WERI-Rb-1 (cell line): Measurements from ENCODE around the gene RAB40B.

Experiments
- DNase-seq: peaks from one replicate; pipeline ENCODE4 v3.0.0-alpha.2; 2020
- H3K27ac ChIP-seq: fragments of 250-450 bp; sonication (Bioruptor Pico); 2 replicates; pipeline ENCODE4 v1.5.1; 2020; ENCODE audit warnings: mild to moderate bottlenecking, moderate library complexity
- H3K27me3 ChIP-seq: fragments of 250-450 bp; sonication (Bioruptor Pico); 2 replicates; pipeline ENCODE4 v1.5.1; 2021; ENCODE audit warnings: mild to moderate bottlenecking, low read depth, moderate library complexity; ENCODE audit not compliant: insufficient read depth, severe bottlenecking
- H3K36me3 ChIP-seq: fragments of 250-450 bp; sonication (Bioruptor Pico); 2 replicates; pipeline ENCODE4 v1.5.1; 2020; ENCODE audit warnings: mild to moderate bottlenecking, moderate library complexity
- H3K4me3 ChIP-seq: 2 replicates; pipeline ENCODE4 v1.5.1; 2011; ENCODE audit warnings: low read depth, mild to moderate bottlenecking, control low read depth, low read length
- H3K9me3 ChIP-seq: fragments of 250-450 bp; sonication (Bioruptor Pico); 2 replicates; pipeline ENCODE4 v1.5.1; 2021; ENCODE audit warnings: mild to moderate bottlenecking, moderate library complexity; ENCODE audit not compliant: severe bottlenecking
- TF ChIP-seq, protein P1 (sequence below): IDR thresholded peaks from 2 replicates; pipeline ENCODE4 v1.5.1; 2011; ENCODE audit warnings: low read depth, mild to moderate bottlenecking, control low read depth, inconsistent platforms, low read length

The RAB40B gene

DNA sequence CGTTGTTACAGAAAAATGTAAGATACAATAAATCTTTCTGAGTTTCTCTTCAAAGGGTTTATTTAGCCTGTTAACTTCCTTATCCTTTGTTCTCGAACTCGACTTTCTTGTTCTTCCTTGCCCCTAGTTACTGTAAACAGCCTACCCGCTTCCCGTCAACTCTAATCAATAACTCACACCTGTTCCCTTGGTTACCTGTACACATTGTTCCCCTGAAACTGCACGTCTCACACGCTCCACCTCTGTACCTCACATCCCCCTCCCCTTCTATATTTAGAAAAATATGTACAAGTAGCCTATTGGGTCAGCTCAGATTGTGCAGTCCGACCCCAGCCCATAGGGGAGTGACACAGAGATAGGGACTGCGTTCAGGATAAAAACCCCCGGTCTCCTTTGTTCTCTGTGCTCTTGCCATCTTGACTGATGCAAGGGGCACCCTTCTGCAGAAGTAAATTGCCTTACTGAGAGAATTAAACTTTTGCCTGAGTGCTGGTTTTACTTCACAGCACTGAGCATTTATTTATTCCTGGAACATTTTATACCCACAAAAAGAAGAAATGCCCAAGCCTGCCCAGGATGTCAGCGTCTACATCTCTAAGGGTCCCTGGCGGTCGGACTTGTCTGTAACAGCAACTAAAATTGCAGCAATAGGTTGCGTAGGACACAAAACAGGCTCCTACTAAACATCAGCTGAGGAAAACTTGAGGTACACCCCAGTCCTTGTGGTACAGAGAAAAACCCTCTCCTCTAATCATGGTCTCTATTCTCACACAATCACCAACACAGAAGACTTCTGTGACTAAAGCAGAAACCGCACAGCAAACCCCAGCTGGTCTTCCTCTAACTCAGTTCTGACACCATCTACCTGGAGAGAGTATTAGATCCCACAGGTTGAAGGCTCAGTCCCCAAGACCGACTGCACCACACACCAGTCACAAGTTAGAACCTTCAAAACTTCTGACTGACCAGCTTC, 61.6 kb downstream of the RAB40B start:
- DNase-seq: no peak
- Histone ChIP-seq H3K4me3 (no peak overlapping the region), H3K36me3 (peaks cover 77% of the 10 kb centered on the region), H3K27me3 (no peaks in the 10 kb centered on the region), H3K9me3 (no peaks in the 10 kb centered on the region), H3K27ac (no peak overlapping the region)
- TF ChIP-seq, protein P1, sequence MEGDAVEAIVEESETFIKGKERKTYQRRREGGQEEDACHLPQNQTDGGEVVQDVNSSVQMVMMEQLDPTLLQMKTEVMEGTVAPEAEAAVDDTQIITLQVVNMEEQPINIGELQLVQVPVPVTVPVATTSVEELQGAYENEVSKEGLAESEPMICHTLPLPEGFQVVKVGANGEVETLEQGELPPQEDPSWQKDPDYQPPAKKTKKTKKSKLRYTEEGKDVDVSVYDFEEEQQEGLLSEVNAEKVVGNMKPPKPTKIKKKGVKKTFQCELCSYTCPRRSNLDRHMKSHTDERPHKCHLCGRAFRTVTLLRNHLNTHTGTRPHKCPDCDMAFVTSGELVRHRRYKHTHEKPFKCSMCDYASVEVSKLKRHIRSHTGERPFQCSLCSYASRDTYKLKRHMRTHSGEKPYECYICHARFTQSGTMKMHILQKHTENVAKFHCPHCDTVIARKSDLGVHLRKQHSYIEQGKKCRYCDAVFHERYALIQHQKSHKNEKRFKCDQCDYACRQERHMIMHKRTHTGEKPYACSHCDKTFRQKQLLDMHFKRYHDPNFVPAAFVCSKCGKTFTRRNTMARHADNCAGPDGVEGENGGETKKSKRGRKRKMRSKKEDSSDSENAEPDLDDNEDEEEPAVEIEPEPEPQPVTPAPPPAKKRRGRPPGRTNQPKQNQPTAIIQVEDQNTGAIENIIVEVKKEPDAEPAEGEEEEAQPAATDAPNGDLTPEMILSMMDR: no peak

DNA sequence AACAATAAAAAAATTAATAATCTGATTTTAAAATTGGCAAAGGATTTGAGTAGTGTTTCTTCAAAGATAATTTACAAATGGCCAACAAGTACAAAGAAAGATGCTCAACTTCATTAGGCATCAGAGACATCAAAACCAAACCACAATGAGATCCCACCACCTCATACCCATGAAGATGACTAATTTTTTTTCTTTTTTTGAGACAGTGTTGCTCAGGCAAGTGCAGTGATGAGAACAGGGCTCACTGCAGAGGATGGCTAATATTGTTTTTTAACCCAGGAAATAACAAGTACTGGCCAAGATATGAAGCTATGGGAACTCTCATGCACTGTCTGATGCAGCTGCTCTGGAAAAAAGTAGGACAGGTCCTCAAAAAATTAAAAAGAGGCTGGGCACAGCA, 65.2 kb downstream of the RAB40B start:
- H3K36me3 ChIP-seq: peaks cover 70% of the 10 kb centered on the region
- no peak overlapping the region for H3K4me3 ChIP-seq
- DNase-seq: no peak
- H3K9me3 ChIP-seq: no peaks in the 10 kb centered on the region
- TF ChIP-seq, protein P1: no peak
- H3K27ac ChIP-seq: no peak overlapping the region
- no peaks in the 10 kb centered on the region for H3K27me3 ChIP-seq

DNA sequence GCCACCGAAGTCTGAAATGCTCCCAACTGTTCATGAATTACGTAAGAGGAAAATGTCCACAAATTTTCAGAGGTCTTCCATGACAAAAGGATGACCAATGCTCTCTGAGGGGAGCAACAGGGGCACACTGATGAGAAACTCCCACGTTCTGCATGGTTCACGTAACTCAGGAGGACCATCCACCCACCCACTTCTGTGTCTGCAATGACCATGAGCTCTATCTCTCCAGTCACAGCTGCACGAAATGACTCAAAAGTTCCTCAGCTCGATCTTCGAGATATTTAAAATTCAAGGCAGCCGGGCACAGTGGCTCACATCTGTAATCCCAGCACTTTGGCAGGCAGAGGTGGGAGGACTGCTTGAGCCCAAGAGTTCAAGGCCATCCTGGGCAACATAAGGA, 66.0 kb downstream of the RAB40B start:
- DNase-seq: no peak
- no peaks in the 10 kb centered on the region for H3K27me3 ChIP-seq
- H3K36me3 ChIP-seq: peaks cover 74% of the 10 kb centered on the region
- TF ChIP-seq, protein P1: no peak
- no peaks in the 10 kb centered on the region for H3K9me3 ChIP-seq
- H3K27ac ChIP-seq: no peak overlapping the region
- no peak overlapping the region for H3K4me3 ChIP-seq

DNA sequence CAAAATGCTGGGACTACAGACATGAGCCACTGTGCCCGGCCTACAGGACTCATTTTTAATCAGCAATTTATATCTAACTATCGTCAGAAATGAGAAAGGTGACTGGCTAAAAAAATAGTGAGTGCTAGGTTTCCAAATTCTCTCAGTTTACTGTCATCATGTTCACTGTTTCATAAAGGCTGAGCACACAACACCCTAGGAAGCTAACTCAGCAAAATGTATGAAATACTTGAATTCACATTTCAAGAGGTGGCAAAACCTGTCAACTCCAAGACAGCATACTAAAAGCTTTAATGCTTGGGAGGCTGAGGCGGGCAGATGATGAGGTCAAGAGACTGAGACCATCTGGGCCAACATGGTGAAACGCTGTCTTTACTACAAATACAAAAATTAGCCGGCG, 67.0 kb downstream of the RAB40B start:
- Histone ChIP-seq H3K4me3 (no peak overlapping the region), H3K27me3 (no peaks in the 10 kb centered on the region), H3K36me3 (peaks cover 75% of the 10 kb centered on the region), H3K9me3 (no peaks in the 10 kb centered on the region), H3K27ac (no peak overlapping the region)
- no peak for DNase-seq
- TF ChIP-seq, protein P1: no peak

DNA sequence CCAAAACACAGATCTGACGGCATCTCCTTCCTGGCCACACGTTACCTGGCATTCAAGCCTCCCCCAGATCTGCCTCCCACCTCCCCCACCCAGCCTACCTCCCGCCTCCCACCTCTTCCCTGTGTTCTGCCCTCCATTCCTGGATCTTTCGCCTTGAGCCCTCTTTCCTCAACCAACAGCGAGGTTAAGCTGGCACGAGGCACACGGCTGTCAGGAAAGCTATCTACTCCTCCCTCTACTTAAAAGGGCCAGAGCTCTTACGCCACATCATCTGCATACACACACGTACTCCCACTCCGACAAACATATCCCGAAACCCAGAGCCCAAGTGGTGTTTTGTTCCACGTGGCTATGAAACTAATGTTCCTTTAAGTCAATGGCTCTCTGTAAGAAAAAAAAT, 68.3 kb downstream of the RAB40B start:
- H3K27me3 ChIP-seq: no peaks in the 10 kb centered on the region
- DNase-seq: no peak
- no peaks in the 10 kb centered on the region for H3K9me3 ChIP-seq
- H3K4me3 ChIP-seq: no peak overlapping the region
- H3K27ac ChIP-seq: no peak overlapping the region
- TF ChIP-seq, protein P1: no peak
- peaks cover 83% of the 10 kb centered on the region for H3K36me3 ChIP-seq
